SK-N-SH treated with all-trans-retinoic acid at 6 μM for 48 hours (cell line): Measurements from ENCODE around the gene ACTL6A.

Source experiments
- ATAC-seq: fragments of 200-7000 bp; cut with Tn5 transposase; 3 replicates; pipeline ENCODE4 v1.9.1; 2020; ENCODE audit warnings: mild to moderate bottlenecking, moderate library complexity
- ARNTL ChIP-seq: fragments of 450-650 bp; formaldehyde crosslinking; IDR thresholded peaks from 2 replicates; pipeline ENCODE4 v1.5.0; 2020; ENCODE audit warnings: low read depth, mild to moderate bottlenecking, moderate library complexity, borderline replicate concordance
- BACH2 ChIP-seq: fragments of 250-450 bp; sonication (Bioruptor Pico); IDR thresholded peaks from 2 replicates; pipeline ENCODE4 v1.9.0; 2021; ENCODE audit warnings: mild to moderate bottlenecking, borderline replicate concordance
- CSDC2 ChIP-seq: fragments of 250-450 bp; sonication (Bioruptor Pico); IDR thresholded peaks from 2 replicates; pipeline ENCODE4 v1.5.0; 2020; ENCODE audit warnings: mild to moderate bottlenecking, moderate library complexity
- ESRRG ChIP-seq: fragments of 250-450 bp; sonication (Bioruptor Pico); IDR thresholded peaks from 2 replicates; pipeline ENCODE4 v1.6.1; 2021; ENCODE audit warnings: mild to moderate bottlenecking
- GLIS3 ChIP-seq: fragments of 250-450 bp; sonication (Bioruptor Pico); IDR thresholded peaks from 2 replicates; pipeline ENCODE4 v1.5.0; 2020; ENCODE audit warnings: mild to moderate bottlenecking, moderate library complexity
- ISL1 ChIP-seq: fragments of 250-450 bp; sonication (Bioruptor Pico); IDR thresholded peaks from 2 replicates; pipeline ENCODE4 v2.1.2; 2022; ENCODE audit warnings: mild to moderate bottlenecking, moderate library complexity
- OSR1 ChIP-seq: fragments of 250-450 bp; sonication (Bioruptor Pico); IDR thresholded peaks from 2 replicates; pipeline ENCODE4 v1.8.0; 2022; ENCODE audit warnings: moderate library complexity, mild to moderate bottlenecking, inconsistent platforms
- PPARA ChIP-seq: fragments of 250-450 bp; sonication (Bioruptor Pico); IDR thresholded peaks from 2 replicates; pipeline ENCODE4 v1.5.0; 2020; ENCODE audit warnings: mild to moderate bottlenecking, borderline replicate concordance
- RARB ChIP-seq: fragments of 250-450 bp; sonication (Bioruptor Pico); IDR thresholded peaks from 2 replicates; pipeline ENCODE4 v1.8.0; 2021; ENCODE audit warnings: mild to moderate bottlenecking, moderate library complexity
- TCF4 ChIP-seq: fragments of 250-450 bp; sonication (Bioruptor Pico); IDR thresholded peaks from 2 replicates; pipeline ENCODE4 v1.8.0; 2021; ENCODE audit warnings: mild to moderate bottlenecking, moderate library complexity, borderline replicate concordance
- TOX ChIP-seq: fragments of 250-450 bp; sonication (Bioruptor Pico); IDR thresholded peaks from 2 replicates; pipeline ENCODE4 v1.8.0; 2021; ENCODE audit warnings: mild to moderate bottlenecking, moderate library complexity, borderline replicate concordance
- ZC3H10 ChIP-seq: fragments of 250-450 bp; sonication (Bioruptor Pico); IDR thresholded peaks from 2 replicates; pipeline ENCODE4 v1.5.1; 2021; ENCODE audit warnings: mild to moderate bottlenecking, moderate library complexity
- ZFP3 ChIP-seq: fragments of 250-450 bp; sonication (Bioruptor Pico); IDR thresholded peaks from 2 replicates; pipeline ENCODE4 v1.5.0; 2020; ENCODE audit warnings: mild to moderate bottlenecking, moderate library complexity
- ZNF565 ChIP-seq: fragments of 450-650 bp; formaldehyde crosslinking; conservative IDR thresholded peaks from 2 replicates; pipeline ENCODE4 v1.5.0; 2020; ENCODE audit warnings: low read depth, mild to moderate bottlenecking, moderate library complexity
- ZNF70 ChIP-seq: fragments of 450-650 bp; formaldehyde crosslinking; IDR thresholded peaks from 2 replicates; pipeline ENCODE4 v1.5.0; 2020; ENCODE audit warnings: mild to moderate bottlenecking, moderate library complexity
- ZNF8 ChIP-seq: fragments of 450-650 bp; formaldehyde crosslinking; IDR thresholded peaks from 2 replicates; pipeline ENCODE4 v1.5.0; 2020; ENCODE audit warnings: mild to moderate bottlenecking, moderate library complexity
- TF ChIP-seq, protein P1 (sequence below): fragments of 250-450 bp; sonication (Bioruptor Pico); IDR thresholded peaks from 2 replicates; pipeline ENCODE4 v1.5.1; 2021; ENCODE audit warnings: mild to moderate bottlenecking, moderate library complexity
- TF ChIP-seq, protein P2 (sequence below): fragments of 250-450 bp; sonication (Bioruptor Pico); IDR thresholded peaks from 2 replicates; pipeline ENCODE4 v1.5.1; 2020; ENCODE audit warnings: low read depth, mild to moderate bottlenecking, moderate library complexity
- TF ChIP-seq, protein P3 (sequence below): fragments of 250-450 bp; sonication (Bioruptor Pico); IDR thresholded peaks from 2 replicates; pipeline ENCODE4 v1.5.0; 2020; ENCODE audit warnings: mild to moderate bottlenecking, moderate library complexity

Gene ACTL6A

DNA sequence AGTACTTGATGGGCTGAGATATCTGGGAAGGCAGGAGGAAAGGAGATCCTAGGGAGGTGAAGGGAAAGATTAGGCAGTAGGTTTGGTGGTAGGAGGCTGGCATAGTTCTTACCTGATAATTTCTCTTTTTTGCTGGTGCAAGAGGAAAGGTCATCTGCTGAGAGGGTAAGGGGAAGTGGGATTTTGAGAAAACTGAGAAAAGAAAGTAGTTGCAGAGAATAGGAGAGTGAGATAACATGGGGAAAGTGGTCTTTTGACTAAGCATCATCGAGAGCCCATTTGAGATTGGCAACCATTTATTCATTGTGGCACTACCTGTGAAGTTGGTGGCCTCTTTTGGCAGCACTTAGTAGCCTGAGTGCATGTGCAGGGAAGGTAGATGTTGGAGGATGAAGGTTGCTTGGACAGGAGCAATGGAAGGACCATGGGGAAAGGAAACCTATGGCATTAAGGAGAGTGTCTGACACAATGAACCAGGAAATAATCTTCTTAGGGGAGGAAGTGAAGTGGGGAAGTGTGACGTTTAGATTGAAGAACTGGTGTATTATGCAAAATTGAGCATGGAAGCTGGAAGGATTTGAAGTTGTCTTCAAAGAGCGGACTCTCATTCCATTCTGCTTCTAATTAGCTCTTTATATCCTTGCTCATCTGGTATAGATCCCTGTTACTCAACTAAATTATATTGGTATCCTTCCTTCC lies 68.2 kb downstream of the ACTL6A start:
- TF ChIP-seq PPARA = no peak
- no peak for TF ChIP-seq ZFP3 (CRISPR knock-in tag)
- TF ChIP-seq, protein P1, sequence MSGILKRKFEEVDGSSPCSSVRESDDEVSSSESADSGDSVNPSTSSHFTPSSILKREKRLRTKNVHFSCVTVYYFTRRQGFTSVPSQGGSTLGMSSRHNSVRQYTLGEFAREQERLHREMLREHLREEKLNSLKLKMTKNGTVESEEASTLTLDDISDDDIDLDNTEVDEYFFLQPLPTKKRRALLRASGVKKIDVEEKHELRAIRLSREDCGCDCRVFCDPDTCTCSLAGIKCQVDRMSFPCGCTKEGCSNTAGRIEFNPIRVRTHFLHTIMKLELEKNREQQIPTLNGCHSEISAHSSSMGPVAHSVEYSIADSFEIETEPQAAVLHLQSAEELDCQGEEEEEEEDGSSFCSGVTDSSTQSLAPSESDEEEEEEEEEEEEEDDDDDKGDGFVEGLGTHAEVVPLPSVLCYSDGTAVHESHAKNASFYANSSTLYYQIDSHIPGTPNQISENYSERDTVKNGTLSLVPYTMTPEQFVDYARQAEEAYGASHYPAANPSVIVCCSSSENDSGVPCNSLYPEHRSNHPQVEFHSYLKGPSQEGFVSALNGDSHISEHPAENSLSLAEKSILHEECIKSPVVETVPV (CRISPR knock-in tag) = no peak
- TF ChIP-seq ZNF8 (CRISPR knock-in tag) = no peak
- TF ChIP-seq ESRRG (CRISPR knock-in tag) = no peak
- TF ChIP-seq TCF4 (CRISPR knock-in tag) = no peak
- no peak for TF ChIP-seq ZNF565 (CRISPR knock-in tag)
- TF ChIP-seq TOX = no peak
- TF ChIP-seq GLIS3 = no peak
- no peak for TF ChIP-seq BACH2 (CRISPR knock-in tag)
- TF ChIP-seq ZC3H10 = no peak
- no peak for TF ChIP-seq OSR1 (CRISPR knock-in tag)
- no peak for TF ChIP-seq CSDC2
- TF ChIP-seq ISL1 (CRISPR knock-in tag) = no peak
- no peak for TF ChIP-seq RARB
- no peak for TF ChIP-seq ARNTL (CRISPR knock-in tag)
- TF ChIP-seq, protein P2, sequence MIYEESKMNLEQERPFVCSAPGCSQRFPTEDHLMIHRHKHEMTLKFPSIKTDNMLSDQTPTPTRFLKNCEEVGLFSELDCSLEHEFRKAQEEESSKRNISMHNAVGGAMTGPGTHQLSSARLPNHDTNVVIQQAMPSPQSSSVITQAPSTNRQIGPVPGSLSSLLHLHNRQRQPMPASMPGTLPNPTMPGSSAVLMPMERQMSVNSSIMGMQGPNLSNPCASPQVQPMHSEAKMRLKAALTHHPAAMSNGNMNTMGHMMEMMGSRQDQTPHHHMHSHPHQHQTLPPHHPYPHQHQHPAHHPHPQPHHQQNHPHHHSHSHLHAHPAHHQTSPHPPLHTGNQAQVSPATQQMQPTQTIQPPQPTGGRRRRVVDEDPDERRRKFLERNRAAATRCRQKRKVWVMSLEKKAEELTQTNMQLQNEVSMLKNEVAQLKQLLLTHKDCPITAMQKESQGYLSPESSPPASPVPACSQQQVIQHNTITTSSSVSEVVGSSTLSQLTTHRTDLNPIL (CRISPR knock-in tag) = no peak
- TF ChIP-seq, protein P3, sequence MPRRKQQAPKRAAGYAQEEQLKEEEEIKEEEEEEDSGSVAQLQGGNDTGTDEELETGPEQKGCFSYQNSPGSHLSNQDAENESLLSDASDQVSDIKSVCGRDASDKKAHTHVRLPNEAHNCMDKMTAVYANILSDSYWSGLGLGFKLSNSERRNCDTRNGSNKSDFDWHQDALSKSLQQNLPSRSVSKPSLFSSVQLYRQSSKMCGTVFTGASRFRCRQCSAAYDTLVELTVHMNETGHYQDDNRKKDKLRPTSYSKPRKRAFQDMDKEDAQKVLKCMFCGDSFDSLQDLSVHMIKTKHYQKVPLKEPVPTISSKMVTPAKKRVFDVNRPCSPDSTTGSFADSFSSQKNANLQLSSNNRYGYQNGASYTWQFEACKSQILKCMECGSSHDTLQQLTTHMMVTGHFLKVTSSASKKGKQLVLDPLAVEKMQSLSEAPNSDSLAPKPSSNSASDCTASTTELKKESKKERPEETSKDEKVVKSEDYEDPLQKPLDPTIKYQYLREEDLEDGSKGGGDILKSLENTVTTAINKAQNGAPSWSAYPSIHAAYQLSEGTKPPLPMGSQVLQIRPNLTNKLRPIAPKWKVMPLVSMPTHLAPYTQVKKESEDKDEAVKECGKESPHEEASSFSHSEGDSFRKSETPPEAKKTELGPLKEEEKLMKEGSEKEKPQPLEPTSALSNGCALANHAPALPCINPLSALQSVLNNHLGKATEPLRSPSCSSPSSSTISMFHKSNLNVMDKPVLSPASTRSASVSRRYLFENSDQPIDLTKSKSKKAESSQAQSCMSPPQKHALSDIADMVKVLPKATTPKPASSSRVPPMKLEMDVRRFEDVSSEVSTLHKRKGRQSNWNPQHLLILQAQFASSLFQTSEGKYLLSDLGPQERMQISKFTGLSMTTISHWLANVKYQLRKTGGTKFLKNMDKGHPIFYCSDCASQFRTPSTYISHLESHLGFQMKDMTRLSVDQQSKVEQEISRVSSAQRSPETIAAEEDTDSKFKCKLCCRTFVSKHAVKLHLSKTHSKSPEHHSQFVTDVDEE (CRISPR knock-in tag) = no peak
- no peak for TF ChIP-seq ZNF70
- TF ChIP-seq, all 23 proteins: peak for 0
- ATAC-seq = no peak
